DND-41 (cell line): Measurements from ENCODE around the gene MYH16.
"Not testable (repeated sequence)": the region's sequence is repeated elsewhere in the genome, so short reads cannot be mapped to it uniquely, and the experiment has no call there.

Experiments
- ATAC-seq: fragments of 200-7000 bp; cut with Tn5 transposase; 3 replicates; pipeline ENCODE4 v1.9.1; 2021; ENCODE audit warnings: low read depth; ENCODE audit not compliant: insufficient read depth
- DNase-seq: peaks from one replicate; pipeline ENCODE4 v3.0.0-alpha.2; 2020
- H2AFZ ChIP-seq: 2 replicates; pipeline ENCODE4 v1.6.0; 2012; ENCODE audit warnings: low read depth, low read length
- H3K27ac ChIP-seq: 2 replicates; pipeline ENCODE4 v1.5.1; 2012; ENCODE audit warnings: low read length, inconsistent platforms
- H3K27me3 ChIP-seq: fragments of 200-600 bp; sonication (generic); 2 replicates; pipeline ENCODE4 v1.6.0; 2012; ENCODE audit warnings: low read length, mild to moderate bottlenecking, inconsistent platforms; ENCODE audit not compliant: insufficient read depth, poor library complexity
- H3K36me3 ChIP-seq: 2 replicates; pipeline ENCODE4 v1.5.1; 2012; ENCODE audit warnings: low read length, inconsistent platforms; ENCODE audit not compliant: insufficient read depth
- H3K4me1 ChIP-seq: 2 replicates; pipeline ENCODE4 v1.5.1; 2012; ENCODE audit warnings: mild to moderate bottlenecking, low read length; ENCODE audit not compliant: insufficient read depth
- H3K4me2 ChIP-seq: 2 replicates; pipeline ENCODE4 v1.6.0; 2012; ENCODE audit warnings: mild to moderate bottlenecking, moderate library complexity, low read length, inconsistent platforms; ENCODE audit not compliant: insufficient read depth
- H3K4me3 ChIP-seq, 2 experiments: fragments of 200-600 bp in 1 of 2; shearing (Covaris generic) in 1 of 2; 2 replicates each; pipeline ENCODE4 v1.5.1; 2012 to 2016; ENCODE audit warnings: inconsistent platforms in 2 of 2, low read length in 2 of 2, mild to moderate bottlenecking in 2 of 2, low read depth in 1 of 2, moderate library complexity in 1 of 2
- H3K79me2 ChIP-seq: 2 replicates; pipeline ENCODE4 v1.6.0; 2012; ENCODE audit warnings: low read length, inconsistent platforms; ENCODE audit not compliant: insufficient read depth
- H3K9ac ChIP-seq: 2 replicates; pipeline ENCODE4 v1.6.0; 2012; ENCODE audit warnings: low read depth, mild to moderate bottlenecking, inconsistent platforms, low read length, moderate library complexity
- H3K9me3 ChIP-seq: 2 replicates; pipeline ENCODE4 v1.5.1; 2012; ENCODE audit warnings: low read length, moderate library complexity, mild to moderate bottlenecking, inconsistent platforms; ENCODE audit not compliant: insufficient read depth, severe bottlenecking
- H4K20me1 ChIP-seq: 2 replicates; pipeline ENCODE4 v1.6.0; 2012; ENCODE audit warnings: low read length; ENCODE audit not compliant: insufficient read depth
- CTCF ChIP-seq: IDR thresholded peaks from 2 replicates; pipeline ENCODE4 v1.5.1; 2012; ENCODE audit warnings: borderline replicate concordance, low read length, moderate library complexity, mild to moderate bottlenecking; ENCODE audit not compliant: poor library complexity, severe bottlenecking; ENCODE audit errors: extremely low read depth
- EZH2 ChIP-seq: IDR thresholded peaks from 3 replicates; pipeline ENCODE4 v1.6.1; 2012; ENCODE audit warnings: borderline replicate concordance, low read depth, mild to moderate bottlenecking, moderate library complexity, low read length, inconsistent platforms; ENCODE audit not compliant: severe bottlenecking

MYH16 gene

GRCh38 chr7:99270702-99271101 is 1.9 kb upstream of the MYH16 start:
- ATAC-seq, result no peak
- no peak overlapping the region for H3K4me2 ChIP-seq
- no peak for DNase-seq

GRCh38 chr7:99273561-99273960 is 922 bp downstream of the MYH16 start:
- not testable (repeated sequence) for H3K9ac ChIP-seq, ATAC-seq, H4K20me1 ChIP-seq, H3K4me1 ChIP-seq, H3K79me2 ChIP-seq, H3K4me2 ChIP-seq, H3K27me3 ChIP-seq, H3K36me3 ChIP-seq, H3K4me3 ChIP-seq, H3K9me3 ChIP-seq, DNase-seq, H2AFZ ChIP-seq, H3K27ac ChIP-seq

More at GRCh38 chr7:99270702-99271101, 1.9 kb upstream of the MYH16 start:
- H3K9ac ChIP-seq, result no peak overlapping the region
- no peaks in the 10 kb centered on the region for H3K27me3 ChIP-seq
- no peak overlapping the region for H3K27ac ChIP-seq
- no peaks in the 10 kb centered on the region for H3K9me3 ChIP-seq
- H3K4me3 ChIP-seq, result no peak overlapping the region
- TF ChIP-seq CTCF (no peak), EZH2 (no peak)
- no peaks in the 10 kb centered on the region for H3K79me2 ChIP-seq
- H2AFZ ChIP-seq, result no peak overlapping the region
- H4K20me1 ChIP-seq, result no peaks in the 10 kb centered on the region
- no peaks in the 10 kb centered on the region for H3K4me1 ChIP-seq
- H3K36me3 ChIP-seq, result no peaks in the 10 kb centered on the region

- not testable (repeated sequence) for ATAC-seq, H3K4me2 ChIP-seq, H3K4me1 ChIP-seq, H2AFZ ChIP-seq, H3K9ac ChIP-seq, DNase-seq, H4K20me1 ChIP-seq, H3K9me3 ChIP-seq, H3K27ac ChIP-seq, H3K4me3 ChIP-seq, H3K27me3 ChIP-seq, H3K36me3 ChIP-seq, H3K79me2 ChIP-seq
These were observed 2.3 kb downstream of the MYH16 start for GRCh38 chr7:99274908-99275307.

- Histone ChIP-seq H3K4me1 (no peaks in the 10 kb centered on the region), H2AFZ (no peak overlapping the region), H4K20me1 (no peaks in the 10 kb centered on the region), H3K9me3 (no peaks in the 10 kb centered on the region), H3K4me3 (no peak overlapping the region), H3K79me2 (no peaks in the 10 kb centered on the region), H3K27ac (no peak overlapping the region), H3K4me2 (no peak overlapping the region), H3K36me3 (no peaks in the 10 kb centered on the region), H3K27me3 (no peaks in the 10 kb centered on the region), H3K9ac (no peak overlapping the region)
- no peak for DNase-seq
- no peak for ATAC-seq
- TF ChIP-seq EZH2, result no peak
- TF ChIP-seq CTCF, result no peak
These were observed 2.9 kb downstream of the MYH16 start for GRCh38 chr7:99275496-99275895.

- Histone ChIP-seq H3K4me1 (no peaks in the 10 kb centered on the region), H3K27ac (no peak overlapping the region), H3K9ac (no peak overlapping the region), H2AFZ (no peak overlapping the region), H3K36me3 (no peaks in the 10 kb centered on the region), H3K9me3 (no peaks in the 10 kb centered on the region), H3K4me2 (no peak overlapping the region), H3K4me3 (no peak overlapping the region), H3K79me2 (no peaks in the 10 kb centered on the region), H4K20me1 (no peaks in the 10 kb centered on the region), H3K27me3 (no peaks in the 10 kb centered on the region)
- ATAC-seq, result no peak
- TF ChIP-seq EZH2 (no peak), CTCF (peak; percentile 8)
- DNase-seq, result no peak
These were observed 5.5 kb downstream of the MYH16 start for GRCh38 chr7:99278180-99278579.

- not testable (repeated sequence) for H3K36me3 ChIP-seq, H3K79me2 ChIP-seq, H2AFZ ChIP-seq, H3K4me3 ChIP-seq, H3K27me3 ChIP-seq, ATAC-seq, DNase-seq, H3K9me3 ChIP-seq, H3K4me2 ChIP-seq, H4K20me1 ChIP-seq, H3K4me1 ChIP-seq, H3K9ac ChIP-seq, H3K27ac ChIP-seq
These were observed 11.5 kb downstream of the MYH16 start for GRCh38 chr7:99284165-99284564.
